A549 (cell line): ENCODE results near the gene TCAP. TPM values are rescaled to one million over a fixed set of nuclear protein-coding genes. Genes with fewer than 3 reads are reported as not detected.
A peak's percentile ranks its signal among the peaks of the same experiment; 100 is the strongest.

Source experiments
- ATAC-seq, 2 experiments: fragments of 200-7000 bp in 1 of 2; fragments of >200 bp in 1 of 2; cut with Nextera tagmentation in 1 of 2; cut with Tn5 transposase in 1 of 2; 3 replicates each; pipeline versions ENCODE4 v1.8.0 to v1.9.1; 2018 to 2020; ENCODE audit warnings: mild to moderate bottlenecking in 1 of 2, moderate library complexity in 1 of 2
- CTCF ChIA-PET: fragments of 300-600 bp; sonication (Branson Sonifier 250); formaldehyde crosslinking; extraction: SDS; loops from one replicate; lab custom pipeline; 2021; ENCODE audit warnings: antibody characterized with exemption, inconsistent platforms; lab: Yijun Ruan, JAX
- POLR2A ChIA-PET: fragments of 350-600 bp; formaldehyde crosslinking; extraction: SDS; loops from one replicate; lab custom pipeline; 2021; ENCODE audit warnings: antibody characterized with exemption, inconsistent platforms; lab: Yijun Ruan, JAX
- DNase-seq, 2 experiments: peaks; one replicate each; pipeline versions ENCODE4 v3.0.0 to v3.0.0-alpha.2; 2011 to 2016; ENCODE audit warnings: low read depth in 1 of 2, low spot score in 1 of 2
- FAIRE-seq: peaks from 2 replicates; lab custom pipeline; 2011; peaks lifted over from hg19 to GRCh38; lab: Jason Lieb, UNC
- H3K27ac ChIP-seq, 2 experiments: fragments of >200 bp; sonication (Bioruptor Twin); formaldehyde crosslinking; 3 replicates each; pipeline ENCODE4 v1.5.1; 2016 to 2017
- H3K4me1 ChIP-seq: fragments of >200 bp; sonication (Bioruptor Twin); formaldehyde crosslinking; 3 replicates; pipeline ENCODE4 v1.6.1; 2016
- H3K4me2 ChIP-seq: fragments of >200 bp; sonication (Bioruptor Twin); formaldehyde crosslinking; 3 replicates; pipeline ENCODE4 v1.6.1; 2016
- H3K4me3 ChIP-seq: fragments of >200 bp; sonication (Bioruptor Twin); formaldehyde crosslinking; 3 replicates; pipeline ENCODE4 v1.5.1; 2016
- H3K9me3 ChIP-seq: fragments of >200 bp; sonication (Bioruptor Twin); formaldehyde crosslinking; 3 replicates; pipeline ENCODE4 v1.6.1; 2016
- CEBPB ChIP-seq, 2 experiments: fragments of >200 bp in 1 of 2; sonication (Bioruptor Twin) in 1 of 2; formaldehyde crosslinking in 1 of 2; IDR thresholded peaks; 2 replicates each; pipeline ENCODE4 v1.6.1; 2012 to 2016
- CHD4 ChIP-seq: fragments of 200-600 bp; sonication (generic); IDR thresholded peaks from 2 replicates; pipeline ENCODE4 v1.6.1; 2016; ENCODE audit warnings: antibody characterized with exemption, mild to moderate bottlenecking, borderline replicate concordance
- EHMT2 ChIP-seq: fragments of 200-600 bp; sonication (generic); IDR thresholded peaks from 2 replicates; pipeline ENCODE4 v1.6.1; 2016; ENCODE audit warnings: antibody characterized with exemption, low read depth, mild to moderate bottlenecking, moderate library complexity
- ESRRA ChIP-seq: fragments of 150-350 bp; IDR thresholded peaks from 2 replicates; pipeline ENCODE4 v1.6.1; 2014; ENCODE audit warnings: mild to moderate bottlenecking, low read length, borderline replicate concordance
- FOXS1 ChIP-seq: fragments of 250-450 bp; sonication (Bioruptor Pico); IDR thresholded peaks from 2 replicates; pipeline ENCODE4 v1.5.0; 2020; ENCODE audit warnings: mild to moderate bottlenecking, moderate library complexity
- HES2 ChIP-seq: fragments of >200 bp; sonication (Bioruptor Twin); formaldehyde crosslinking; IDR thresholded peaks from 2 replicates; pipeline ENCODE4 v1.6.1; 2016
- HOXB13 ChIP-seq: fragments of 250-450 bp; sonication (Bioruptor Pico); IDR thresholded peaks from 2 replicates; pipeline ENCODE4 v1.5.0; 2020; ENCODE audit warnings: low read depth, mild to moderate bottlenecking, moderate library complexity
- HOXB5 ChIP-seq: fragments of 250-450 bp; sonication (Bioruptor Pico); IDR thresholded peaks from 2 replicates; pipeline ENCODE4 v1.5.0; 2020; ENCODE audit warnings: mild to moderate bottlenecking, moderate library complexity
- JUNB ChIP-seq: fragments of >200 bp; sonication (Bioruptor Twin); formaldehyde crosslinking; IDR thresholded peaks from 2 replicates; pipeline ENCODE4 v1.6.1; 2016
- NFE2L2 ChIP-seq: fragments of 150-350 bp; conservative IDR thresholded peaks from 2 replicates; pipeline ENCODE4 v1.6.1; 2014; ENCODE audit warnings: low read length
- PHF8 ChIP-seq: fragments of 200-600 bp; sonication (generic); IDR thresholded peaks from 2 replicates; pipeline ENCODE4 v1.6.1; 2016; ENCODE audit warnings: low read depth, mild to moderate bottlenecking, antibody characterized with exemption, moderate library complexity, borderline replicate concordance
- POLR2AphosphoS2 ChIP-seq: conservative IDR thresholded peaks from 2 replicates; pipeline ENCODE4 v1.6.1; 2012; ENCODE audit warnings: low read length, improper control_type of control experiment, inconsistent platforms
- RAD21 ChIP-seq, 2 experiments: fragments of >200 bp in 1 of 2; sonication (Bioruptor Twin) in 1 of 2; formaldehyde crosslinking in 1 of 2; IDR thresholded peaks in 1 of 2; conservative IDR thresholded peaks in 1 of 2; 2 replicates in 1 of 2; 3 replicates in 1 of 2; pipeline ENCODE4 v1.6.1; 2012 to 2018; ENCODE audit warnings: inconsistent platforms in 1 of 2
- RFX5 ChIP-seq: fragments of 450-650 bp; IDR thresholded peaks from 2 replicates; pipeline ENCODE4 v1.7.1; 2014; ENCODE audit warnings: antibody characterized with exemption, mild to moderate bottlenecking, moderate library complexity
- SREBF2 ChIP-seq: fragments of 450-650 bp; IDR thresholded peaks from 2 replicates; pipeline ENCODE4 v1.6.1; 2014; ENCODE audit warnings: mild to moderate bottlenecking, moderate library complexity
- ZNF302 ChIP-seq: fragments of 250-450 bp; sonication (Bioruptor Pico); IDR thresholded peaks from 2 replicates; pipeline ENCODE4 v1.9.0; 2021; ENCODE audit warnings: inconsistent platforms, mild to moderate bottlenecking, moderate library complexity
- WGBS: methylation state at CpG from one replicate; pipeline ENCODE4 v1.1.6; 2017; ENCODE audit errors: missing lambda C conversion rate; 5-methylcytosine and 5-hydroxymethylcytosine counted together
- polyA plus RNA-seq, 4 experiments: library from polyadenylated mRNA; depleted of rRNA in 3 of 4; stranded (reverse); fragments of >200 nt; fragmentation: RNase III in 1 of 4; extraction: RNeasy Plus Mini Kit Qiagen cat#74134 plus additional on column Dnase treatment in 1 of 4; gene quantifications; 2 replicates in 3 of 4; 3 replicates in 1 of 4; pipeline ENCODE4 v1.2.3, GENCODE V29; 2011 to 2017
- TF ChIP-seq, protein P1 (sequence below): IDR thresholded peaks from 2 replicates; pipeline ENCODE4 v1.6.1; 2012
- TF ChIP-seq, protein P2 (sequence below): fragments of >200 bp; sonication (Bioruptor Twin); formaldehyde crosslinking; IDR thresholded peaks from 3 replicates; pipeline ENCODE4 v1.5.1; 2016
- TF ChIP-seq, protein P3 (sequence below): IDR thresholded peaks from 2 replicates; pipeline ENCODE4 v1.6.1; 2012
- TF ChIP-seq, protein P4 (sequence below): fragments of 250-450 bp; sonication (Bioruptor Pico); IDR thresholded peaks from 2 replicates; pipeline ENCODE4 v1.5.0; 2020; ENCODE audit warnings: low read depth, mild to moderate bottlenecking, moderate library complexity

The TCAP gene
- polyA plus RNA-seq, 2 of the 4 experiments (the other 2 are of a cell fraction): 0.41 to 1.2 TPM

DNA sequence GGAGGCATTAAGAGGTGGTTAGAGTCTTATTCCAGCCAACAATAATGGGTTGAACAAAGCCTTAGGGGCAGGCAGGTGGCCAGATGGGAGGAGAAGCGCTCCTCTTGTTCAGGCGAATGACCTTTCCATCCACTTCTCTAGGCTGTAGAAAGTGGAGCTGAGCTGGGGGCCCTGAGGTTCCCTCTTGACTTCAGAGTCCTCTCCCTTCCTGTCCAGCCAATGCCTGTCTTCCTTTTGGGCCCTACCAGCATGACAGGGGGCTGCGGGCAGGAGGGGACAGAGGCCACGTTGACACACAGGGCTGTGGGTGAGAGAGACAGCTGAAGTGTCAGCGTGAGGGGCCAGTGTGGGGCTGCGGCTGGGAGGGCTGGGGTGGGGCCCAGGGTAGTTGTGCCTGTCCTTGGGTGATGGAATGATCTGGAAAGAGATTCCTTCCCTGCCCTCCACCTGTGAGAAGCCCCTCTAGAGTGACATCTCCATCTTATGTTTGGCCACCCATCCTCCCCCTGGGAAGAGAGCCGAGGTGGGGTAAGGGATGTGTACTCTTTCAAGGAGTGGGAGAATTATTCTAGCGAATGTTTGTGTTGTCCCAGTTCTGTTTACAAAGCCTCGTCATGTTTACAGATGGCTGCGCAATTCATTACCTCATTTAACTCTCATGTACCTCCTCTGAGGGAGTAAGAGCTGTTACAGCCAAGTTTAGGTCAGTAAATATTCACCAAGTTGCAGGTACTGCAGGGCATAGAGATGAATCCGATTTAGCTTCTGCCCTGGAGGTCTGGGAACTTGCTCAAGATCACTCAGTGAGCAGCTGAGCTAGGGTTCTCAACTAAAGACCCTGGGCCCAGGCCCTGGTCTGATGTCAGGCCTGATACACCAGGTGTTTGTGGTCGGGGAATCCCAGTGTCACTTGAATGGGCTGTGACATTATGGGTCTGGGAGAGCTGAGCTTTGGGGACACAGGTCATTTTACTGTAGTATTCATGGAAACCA, 38.0 kb downstream of the TCAP start (continued):
- TF ChIP-seq, protein P1, sequence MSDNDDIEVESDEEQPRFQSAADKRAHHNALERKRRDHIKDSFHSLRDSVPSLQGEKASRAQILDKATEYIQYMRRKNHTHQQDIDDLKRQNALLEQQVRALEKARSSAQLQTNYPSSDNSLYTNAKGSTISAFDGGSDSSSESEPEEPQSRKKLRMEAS: peak; percentile 29; the same call in 1 of the 2 replicates
- TF ChIP-seq HES2 (peak; percentile 65; the same call in 1 of the 2 replicates), POLR2AphosphoS2 (no peak), JUNB (peak; percentile 47), HOXB13 (CRISPR knock-in tag) (peak; percentile 25; the same call in 1 of the 2 replicates), CHD4 (no peak), PHF8 (no peak), ZNF302 (CRISPR knock-in tag) (no peak), EHMT2 (no peak), CEBPB (IDR thresholded peaks at IDR 0.05) (peak; percentile 79 to 95)
- TF ChIP-seq, protein P2, sequence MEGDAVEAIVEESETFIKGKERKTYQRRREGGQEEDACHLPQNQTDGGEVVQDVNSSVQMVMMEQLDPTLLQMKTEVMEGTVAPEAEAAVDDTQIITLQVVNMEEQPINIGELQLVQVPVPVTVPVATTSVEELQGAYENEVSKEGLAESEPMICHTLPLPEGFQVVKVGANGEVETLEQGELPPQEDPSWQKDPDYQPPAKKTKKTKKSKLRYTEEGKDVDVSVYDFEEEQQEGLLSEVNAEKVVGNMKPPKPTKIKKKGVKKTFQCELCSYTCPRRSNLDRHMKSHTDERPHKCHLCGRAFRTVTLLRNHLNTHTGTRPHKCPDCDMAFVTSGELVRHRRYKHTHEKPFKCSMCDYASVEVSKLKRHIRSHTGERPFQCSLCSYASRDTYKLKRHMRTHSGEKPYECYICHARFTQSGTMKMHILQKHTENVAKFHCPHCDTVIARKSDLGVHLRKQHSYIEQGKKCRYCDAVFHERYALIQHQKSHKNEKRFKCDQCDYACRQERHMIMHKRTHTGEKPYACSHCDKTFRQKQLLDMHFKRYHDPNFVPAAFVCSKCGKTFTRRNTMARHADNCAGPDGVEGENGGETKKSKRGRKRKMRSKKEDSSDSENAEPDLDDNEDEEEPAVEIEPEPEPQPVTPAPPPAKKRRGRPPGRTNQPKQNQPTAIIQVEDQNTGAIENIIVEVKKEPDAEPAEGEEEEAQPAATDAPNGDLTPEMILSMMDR: no peak

- Histone ChIP-seq H3K4me3 (no peak overlapping the region), H3K4me1 (peaks cover 65% of the 10 kb centered on the region), H3K4me2 (peak overlapping the region; percentile 81), H3K27ac (peak overlapping the region; percentile 39 to 49), H3K9me3 (no peaks in the 10 kb centered on the region)
- ATAC-seq: no peak
- TF ChIP-seq RFX5: no peak
- TF ChIP-seq, protein P3, sequence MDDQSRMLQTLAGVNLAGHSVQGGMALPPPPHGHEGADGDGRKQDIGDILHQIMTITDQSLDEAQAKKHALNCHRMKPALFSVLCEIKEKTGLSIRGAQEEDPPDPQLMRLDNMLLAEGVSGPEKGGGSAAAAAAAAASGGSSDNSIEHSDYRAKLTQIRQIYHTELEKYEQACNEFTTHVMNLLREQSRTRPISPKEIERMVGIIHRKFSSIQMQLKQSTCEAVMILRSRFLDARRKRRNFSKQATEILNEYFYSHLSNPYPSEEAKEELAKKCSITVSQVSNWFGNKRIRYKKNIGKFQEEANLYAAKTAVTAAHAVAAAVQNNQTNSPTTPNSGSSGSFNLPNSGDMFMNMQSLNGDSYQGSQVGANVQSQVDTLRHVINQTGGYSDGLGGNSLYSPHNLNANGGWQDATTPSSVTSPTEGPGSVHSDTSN: no peak
- TF ChIP-seq, protein P4, sequence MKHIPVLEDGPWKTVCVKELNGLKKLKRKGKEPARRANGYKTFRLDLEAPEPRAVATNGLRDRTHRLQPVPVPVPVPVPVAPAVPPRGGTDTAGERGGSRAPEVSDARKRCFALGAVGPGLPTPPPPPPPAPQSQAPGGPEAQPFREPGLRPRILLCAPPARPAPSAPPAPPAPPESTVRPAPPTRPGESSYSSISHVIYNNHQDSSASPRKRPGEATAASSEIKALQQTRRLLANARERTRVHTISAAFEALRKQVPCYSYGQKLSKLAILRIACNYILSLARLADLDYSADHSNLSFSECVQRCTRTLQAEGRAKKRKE (CRISPR knock-in tag): no peak
- TF ChIP-seq RAD21 (conservative IDR thresholded peaks at IDR 0.05 in 1 of 2, IDR thresholded peaks at IDR 0.05 in 1 of 2): no peak
- TF ChIP-seq PHF8: no peak
- TF ChIP-seq NFE2L2: no peak
- no peak for TF ChIP-seq FOXS1 (CRISPR knock-in tag)
- no peak for TF ChIP-seq SREBF2
- no peak for TF ChIP-seq ESRRA
- TF ChIP-seq POLR2AphosphoS2: no peak
- TF ChIP-seq HOXB5: no peak
- FAIRE-seq: no peak
- 95% methylated on average over 5 of the region's 5 CpGs for WGBS
- ChIA-PET POLR2A (interaction anchor here (1.0 kb wide), 1 partner anchor 26 kb away, joined by 4 read pairs; the partner anchor contains the start of gene MIEN1), CTCF (interaction anchor here (0.6 to 50.7 kb wide), 7 partner anchors 11 to 66 kb away, joined by 3 to 1391 read pairs (median 4); partner anchors contain the start of genes MIEN1, PGAP3, PNMT and PPP1R1B)
- no peak for DNase-seq
Observed at GRCh38 chr17:39703913-39704312, 38.8 kb downstream of the TCAP start.
